GM21619 (cell line): ENCODE measurements around the gene CLRN2.
"Not testable (repeated sequence)": the region's sequence is repeated elsewhere in the genome, so short reads cannot be mapped to it uniquely, and the experiment has no call there.

Experiments used
- ATAC-seq: cut with Tn5 transposase; IDR thresholded peaks from one replicate; pipeline ENCODE4 v1.9.1; 2021; ENCODE audit not compliant: unreplicated experiment

The CLRN2 gene

DNA sequence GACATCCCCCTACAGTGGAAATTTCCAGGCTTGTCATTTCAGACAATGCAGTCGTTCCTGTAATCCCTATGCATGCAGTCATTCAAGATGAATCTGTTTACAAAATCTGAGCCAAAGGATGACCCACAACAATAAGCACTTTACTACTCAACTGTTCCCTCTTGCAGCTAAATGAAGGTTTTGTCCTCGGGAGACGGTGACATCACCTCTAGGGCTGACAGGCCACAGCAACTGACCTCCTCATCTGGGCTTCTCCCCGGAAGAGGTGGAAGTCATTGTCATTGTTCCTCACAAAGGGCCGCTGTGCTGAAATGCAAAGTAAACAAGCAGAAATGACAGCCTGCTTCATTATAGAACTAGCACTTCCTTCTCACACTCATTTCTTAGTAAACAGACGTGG is 29.2 kb downstream of the CLRN2 start:
- ATAC-seq: no peak

DNA sequence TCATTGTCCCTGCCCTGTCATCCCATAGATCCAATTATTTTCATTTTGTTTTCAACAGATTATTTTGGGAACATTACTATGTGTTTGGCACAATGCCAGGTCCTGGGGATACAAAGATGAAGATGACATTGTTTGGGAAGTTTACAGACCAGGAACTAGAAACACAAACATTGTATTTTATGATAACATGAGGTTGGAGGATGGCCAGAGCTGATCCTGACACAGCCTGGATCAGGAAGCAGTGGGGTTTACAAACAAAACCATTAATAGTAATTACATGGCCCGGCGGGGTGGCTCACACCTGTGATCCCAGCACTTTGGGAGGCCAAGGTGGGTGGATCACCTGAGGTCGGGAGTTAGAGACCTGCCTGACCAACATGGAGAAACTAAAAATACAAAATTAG is 29.9 kb downstream of the CLRN2 start:
- ATAC-seq: no peak

DNA sequence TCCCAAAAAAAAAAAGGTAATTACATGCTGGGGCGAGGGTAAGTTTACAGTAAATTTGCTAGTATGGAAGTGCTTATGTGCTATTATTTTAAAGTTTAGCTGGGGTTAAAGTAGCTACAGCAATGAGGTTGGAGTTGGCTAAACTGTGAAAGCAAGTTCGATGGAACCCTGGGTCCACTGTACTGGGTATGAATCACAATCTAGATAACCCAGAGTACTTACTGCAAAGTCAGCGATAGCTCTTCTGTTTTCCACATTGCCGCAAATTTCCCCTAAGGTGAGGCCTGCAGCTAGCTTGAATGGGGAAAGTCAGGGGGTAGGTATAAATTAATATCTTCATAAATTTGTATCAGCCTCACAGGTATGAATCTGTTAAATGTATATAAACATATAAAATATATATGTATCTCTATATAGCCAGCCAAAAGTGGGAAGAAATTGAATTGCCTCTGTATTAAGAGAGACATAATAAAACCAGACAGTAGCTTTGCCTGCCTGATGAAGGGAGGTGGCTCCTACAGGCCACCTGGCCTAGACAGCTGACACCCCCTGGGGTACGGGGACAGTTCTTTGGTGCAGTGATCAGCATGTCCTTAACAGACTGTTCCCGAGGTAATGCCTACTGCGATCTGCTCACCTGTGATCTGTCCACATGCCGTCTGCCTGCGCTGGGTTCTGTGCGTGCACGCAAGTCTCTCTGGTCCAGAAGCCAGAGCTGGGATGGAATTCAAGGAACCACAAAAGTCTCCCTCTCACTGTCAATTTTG is 30.6 kb downstream of the CLRN2 start:
- ATAC-seq: no peak

DNA sequence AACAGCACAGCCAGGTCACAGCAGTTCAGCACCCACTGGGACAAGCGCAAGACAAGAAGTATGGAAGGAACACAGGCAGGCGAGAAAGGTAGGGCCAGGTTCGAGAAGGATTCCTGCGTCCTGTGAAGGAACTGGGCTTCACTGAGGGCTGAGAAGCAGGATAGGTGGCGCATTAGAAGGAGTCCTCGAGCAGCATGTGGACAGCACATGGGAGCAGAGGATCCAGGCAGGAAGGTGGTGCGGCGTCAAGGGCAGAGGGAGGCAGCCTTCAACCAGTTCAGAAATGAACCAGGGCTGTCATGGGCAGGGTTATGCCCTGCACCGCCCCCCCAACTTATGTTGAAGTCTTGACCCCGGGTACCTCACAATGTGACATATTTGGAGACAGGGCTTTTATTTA is 31.3 kb downstream of the CLRN2 start:
- ATAC-seq: no peak

DNA sequence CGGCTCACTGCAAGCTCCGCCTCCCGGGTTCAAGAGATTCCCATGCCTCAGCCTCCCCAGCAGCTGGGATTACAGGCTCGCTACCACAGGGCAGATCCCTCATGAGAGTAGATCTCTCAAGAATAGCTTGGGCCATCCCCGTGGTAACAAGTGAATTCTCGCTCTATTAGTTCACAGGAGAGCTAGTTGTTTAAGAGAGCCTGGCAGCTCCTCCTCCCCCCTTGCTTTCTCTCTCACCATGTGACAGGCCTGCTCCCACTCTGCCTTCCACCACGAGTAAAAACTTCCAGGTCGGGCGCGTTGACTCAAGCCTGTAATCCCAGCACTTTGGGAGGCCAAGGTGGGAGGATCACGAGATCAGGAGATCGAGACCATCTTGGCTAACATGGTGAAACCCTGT is 31.7 kb downstream of the CLRN2 start:
- no peak for ATAC-seq

DNA sequence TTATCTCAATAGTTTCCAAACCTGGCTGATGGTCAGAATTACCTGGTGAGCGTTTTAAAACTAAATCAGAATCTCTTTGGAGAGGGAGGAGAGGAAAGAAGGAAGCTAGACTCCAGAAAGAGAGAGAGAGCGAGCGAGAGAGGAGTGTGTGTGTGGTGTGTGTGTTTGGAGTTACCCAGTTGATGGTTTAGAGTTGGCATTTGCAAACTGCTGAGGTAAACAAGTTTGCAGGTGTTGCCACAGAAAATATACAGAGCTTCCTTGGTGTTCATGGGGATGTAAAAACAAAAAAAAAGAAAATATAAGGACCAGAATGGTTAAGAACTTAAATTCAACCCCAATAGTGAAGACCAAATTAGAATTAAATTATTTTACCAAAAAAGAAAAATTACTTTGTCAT is 35.6 kb downstream of the CLRN2 start:
- no peak for ATAC-seq

GRCh38 chr4:17552427-17552826 is 37.5 kb downstream of the CLRN2 start:
- ATAC-seq: no peak

GRCh38 chr4:17554568-17554967 is 39.6 kb downstream of the CLRN2 start:
- ATAC-seq: no peak

GRCh38 chr4:17556498-17556897 is 41.5 kb downstream of the CLRN2 start:
- no peak for ATAC-seq

DNA sequence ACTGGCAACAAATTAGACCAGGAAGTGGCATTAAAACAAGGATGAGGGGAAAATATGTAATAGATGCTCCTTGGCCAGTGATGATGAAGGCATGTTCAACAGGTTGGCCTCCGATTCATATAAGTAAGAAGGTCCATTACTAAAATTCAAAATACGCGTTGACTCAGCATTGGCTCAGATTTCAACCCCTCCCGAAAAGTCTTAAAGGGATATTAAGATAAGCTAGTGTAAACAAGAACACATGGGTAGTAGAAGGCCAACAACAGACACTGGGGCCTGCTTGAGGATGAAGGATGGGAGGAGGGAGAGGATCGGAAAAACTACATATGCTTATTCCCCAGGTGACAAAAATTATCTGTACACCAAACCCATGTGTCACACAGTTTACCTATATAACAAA is 42.9 kb downstream of the CLRN2 start:
- ATAC-seq: no peak

DNA sequence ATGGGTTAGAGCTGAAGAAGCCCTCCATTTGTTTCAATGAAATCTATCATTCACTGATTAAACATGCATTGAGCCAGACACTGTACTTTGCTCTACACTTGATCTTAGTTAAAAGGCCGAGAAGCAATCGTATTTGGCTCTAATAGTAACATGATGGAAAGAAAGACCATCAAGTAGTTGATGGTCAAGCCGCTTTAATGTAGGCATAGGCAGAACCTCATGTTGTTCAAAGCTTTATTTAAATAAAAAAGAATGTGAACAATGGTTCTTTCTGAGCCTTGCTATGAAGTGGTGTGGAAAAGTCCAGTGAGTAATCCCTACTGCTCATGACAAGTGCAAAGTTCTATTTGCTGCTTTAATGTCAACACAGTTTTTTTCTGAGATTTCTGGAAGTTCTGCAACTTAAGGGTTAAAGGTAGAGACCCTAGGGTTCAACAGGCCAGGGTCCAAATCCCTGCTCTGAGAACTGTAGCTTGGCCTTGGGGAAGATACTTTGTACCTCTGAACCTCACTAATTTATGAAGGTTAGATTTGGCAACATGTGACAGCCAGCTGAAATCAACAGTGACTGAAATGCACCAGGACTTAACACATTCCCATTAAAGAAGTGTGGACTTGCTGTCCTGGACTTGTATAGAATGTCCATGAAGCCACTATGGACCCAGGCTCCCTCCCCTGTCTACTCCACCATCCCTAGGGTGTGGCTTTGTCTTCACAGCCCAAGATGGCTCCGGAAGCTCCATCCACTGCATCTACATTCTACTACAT is 44.2 kb downstream of the CLRN2 start:
- ATAC-seq: no peak

DNA sequence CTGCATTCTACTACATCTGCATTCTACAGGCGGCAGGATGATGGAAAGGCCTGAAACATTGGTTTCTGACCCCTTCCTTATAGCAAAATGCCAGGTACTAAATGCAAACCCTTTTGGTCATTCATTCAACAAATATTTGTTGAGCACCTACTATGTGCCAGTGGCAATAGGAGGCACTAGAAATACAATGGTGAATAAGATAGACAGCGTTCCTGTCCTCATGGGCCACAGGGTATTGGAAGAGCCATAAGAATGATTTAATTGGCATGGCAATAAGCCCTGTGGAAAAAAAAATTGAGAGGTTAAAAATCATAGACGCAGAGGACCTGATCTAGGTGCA is 44.7 kb downstream of the CLRN2 start:
- ATAC-seq: no peak

DNA sequence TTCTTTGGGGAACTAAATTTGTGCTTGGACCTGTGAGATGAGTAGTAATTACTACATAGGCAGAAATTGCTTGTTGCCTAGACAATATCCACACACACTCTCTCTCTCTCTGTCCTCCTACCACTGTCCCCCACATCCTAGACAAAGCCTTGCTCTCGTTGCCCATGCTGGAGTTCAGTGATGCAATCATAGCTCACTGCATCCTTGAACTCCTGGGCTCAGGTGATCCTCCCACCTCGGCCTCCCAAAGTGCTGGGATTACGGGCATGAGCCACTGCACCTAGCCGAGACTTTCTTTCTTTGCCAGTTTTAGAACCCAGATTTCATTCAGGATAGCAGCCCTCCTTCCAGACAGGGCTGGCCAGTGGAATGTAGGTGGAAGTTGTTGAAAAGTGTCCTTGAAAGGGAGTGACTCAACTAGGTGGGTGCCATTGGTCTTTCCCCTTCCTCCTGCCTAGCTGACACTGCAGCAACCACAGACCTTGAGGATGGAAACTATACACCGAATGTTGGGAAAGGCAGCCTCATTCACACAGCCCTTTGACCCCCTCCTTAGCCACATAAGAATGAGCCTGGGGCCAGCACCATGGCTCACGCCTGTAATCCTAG is 45.2 kb downstream of the CLRN2 start:
- no peak for ATAC-seq

DNA sequence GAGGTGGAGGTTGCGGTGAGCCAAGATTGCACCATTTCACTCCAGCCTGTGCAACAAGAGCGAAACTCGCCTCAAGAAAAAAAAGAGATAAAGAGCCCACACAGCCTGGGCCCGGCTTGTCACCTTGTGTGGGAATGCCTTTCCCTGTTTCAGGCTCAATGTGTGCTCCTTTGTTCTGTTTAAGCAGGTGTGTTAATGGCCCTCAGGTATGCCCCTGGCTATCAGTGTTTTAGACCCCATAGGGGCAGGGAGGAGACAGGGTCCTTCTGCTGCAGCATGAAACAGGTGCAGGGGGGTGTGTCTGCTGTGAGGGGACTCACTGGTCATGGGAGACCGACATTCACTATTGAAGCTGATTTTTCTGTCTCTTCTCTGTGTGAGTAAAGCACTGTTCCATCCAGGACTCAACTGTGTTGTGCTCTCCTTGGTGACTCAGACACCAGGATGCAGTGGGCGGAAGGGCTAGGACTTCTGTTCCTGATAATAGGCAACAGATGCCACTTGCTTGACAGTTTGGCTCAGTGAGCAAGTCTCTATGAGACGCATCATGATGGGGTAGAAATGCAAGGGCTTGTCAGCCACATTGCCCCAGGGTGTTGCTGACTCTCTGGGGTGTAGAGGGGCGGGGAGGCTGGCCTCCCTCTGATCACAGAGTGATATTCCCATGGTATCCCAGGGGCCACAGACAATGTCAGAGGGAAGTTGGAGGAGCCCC is 46.4 kb downstream of the CLRN2 start:
- ATAC-seq: no peak

DNA sequence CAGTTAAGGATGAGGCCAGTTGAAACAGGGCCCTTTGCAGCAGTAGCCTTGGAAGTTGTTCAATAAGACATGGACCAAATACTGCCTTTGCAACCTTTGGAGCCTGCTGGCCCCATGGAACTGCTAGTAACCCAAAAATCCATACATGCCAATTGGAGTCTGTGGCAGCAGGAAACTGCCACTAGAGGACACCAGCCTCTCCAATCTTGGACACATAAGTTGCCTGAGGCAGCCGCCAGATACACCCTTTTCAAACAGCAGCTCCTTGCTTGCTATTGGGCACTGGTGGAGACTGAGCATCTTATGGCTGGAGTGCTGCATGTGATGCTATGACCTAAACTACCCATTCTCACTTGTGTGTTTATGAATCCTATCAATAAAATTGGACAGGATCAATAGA is 47.2 kb downstream of the CLRN2 start:
- no peak for ATAC-seq

DNA sequence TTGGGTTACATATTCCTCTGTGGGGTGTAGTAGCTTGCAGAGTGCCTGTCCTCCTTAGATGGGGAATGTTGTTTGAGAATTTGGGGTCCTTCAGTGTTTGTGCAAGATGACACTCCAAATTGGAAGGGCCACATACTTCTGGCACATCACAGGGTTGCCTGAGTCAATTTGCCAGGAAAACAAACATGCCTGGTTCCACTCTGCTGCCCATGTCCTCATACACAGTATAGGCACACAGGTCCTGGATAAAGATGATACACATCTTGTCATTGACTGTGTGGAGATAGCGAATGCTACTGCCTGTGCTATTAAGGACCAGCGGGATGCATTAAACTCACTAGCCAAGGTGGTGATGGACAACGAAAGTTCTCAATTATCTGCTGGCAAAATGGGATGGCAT is 50.9 kb downstream of the CLRN2 start:
- ATAC-seq: no peak

- no peak for ATAC-seq
Observed at GRCh38 chr4:17567271-17567670, 52.3 kb downstream of the CLRN2 start.

GRCh38 chr4:17574206-17574605 is 59.2 kb downstream of the CLRN2 start:
- no peak for ATAC-seq

DNA sequence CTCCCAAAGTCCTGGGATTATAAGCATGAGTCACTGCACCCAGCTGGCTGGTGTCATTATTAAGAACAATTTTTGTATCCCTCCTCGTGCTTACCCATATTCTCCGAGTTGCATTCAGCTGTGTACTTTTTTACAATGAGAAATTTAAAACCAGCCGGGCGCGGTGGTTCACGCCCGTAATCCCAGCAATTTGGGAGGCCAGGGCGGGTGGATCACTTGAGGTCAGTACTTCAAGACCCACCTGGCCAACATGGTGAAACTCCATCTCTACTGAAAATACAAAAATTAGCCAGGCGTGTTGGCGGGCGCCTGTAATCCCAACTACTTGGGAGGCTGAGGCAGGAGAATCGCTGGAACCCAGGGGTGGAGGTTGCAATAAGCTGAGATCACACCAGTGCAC is 60.2 kb downstream of the CLRN2 start:
- not testable (repeated sequence) for ATAC-seq
